ENCODE results near the gene OARD1.

DNA sequence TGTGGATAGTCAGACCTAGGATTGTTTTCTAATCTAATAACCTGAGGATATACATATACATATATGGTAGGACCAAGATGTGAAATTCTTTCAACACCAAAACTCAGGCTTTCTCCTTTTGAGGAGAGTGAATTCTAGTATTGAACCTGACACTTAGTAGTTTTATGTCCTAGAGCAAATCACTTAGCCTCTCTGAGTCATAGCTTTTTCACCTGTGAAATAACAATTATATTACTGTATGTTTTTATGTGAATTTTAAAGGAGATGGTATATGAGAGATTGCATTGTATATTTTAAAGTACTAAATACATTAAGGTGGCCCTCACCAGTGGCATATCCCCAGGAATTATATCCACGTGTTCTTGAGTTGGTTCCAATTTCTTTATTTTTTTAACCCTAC, 47.4 kb upstream of the OARD1 start:
- TF ChIP-seq, protein P1, sequence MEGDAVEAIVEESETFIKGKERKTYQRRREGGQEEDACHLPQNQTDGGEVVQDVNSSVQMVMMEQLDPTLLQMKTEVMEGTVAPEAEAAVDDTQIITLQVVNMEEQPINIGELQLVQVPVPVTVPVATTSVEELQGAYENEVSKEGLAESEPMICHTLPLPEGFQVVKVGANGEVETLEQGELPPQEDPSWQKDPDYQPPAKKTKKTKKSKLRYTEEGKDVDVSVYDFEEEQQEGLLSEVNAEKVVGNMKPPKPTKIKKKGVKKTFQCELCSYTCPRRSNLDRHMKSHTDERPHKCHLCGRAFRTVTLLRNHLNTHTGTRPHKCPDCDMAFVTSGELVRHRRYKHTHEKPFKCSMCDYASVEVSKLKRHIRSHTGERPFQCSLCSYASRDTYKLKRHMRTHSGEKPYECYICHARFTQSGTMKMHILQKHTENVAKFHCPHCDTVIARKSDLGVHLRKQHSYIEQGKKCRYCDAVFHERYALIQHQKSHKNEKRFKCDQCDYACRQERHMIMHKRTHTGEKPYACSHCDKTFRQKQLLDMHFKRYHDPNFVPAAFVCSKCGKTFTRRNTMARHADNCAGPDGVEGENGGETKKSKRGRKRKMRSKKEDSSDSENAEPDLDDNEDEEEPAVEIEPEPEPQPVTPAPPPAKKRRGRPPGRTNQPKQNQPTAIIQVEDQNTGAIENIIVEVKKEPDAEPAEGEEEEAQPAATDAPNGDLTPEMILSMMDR (IDR thresholded peaks at IDR 0.05), result no peak
- TF ChIP-seq POLR2A (IDR thresholded peaks at IDR 0.05), result no peak

All from esophagus squamous epithelium (tissue), 4 donors.